Cardiac septum (tissue), 1 donor: ENCODE measurements around the gene PKD1. TPM values are rescaled to one million over a fixed set of nuclear protein-coding genes. Genes with fewer than 3 reads are reported as not detected.

Experiments used
- DNase-seq: peaks from one replicate; pipeline ENCODE4 v3.0.0-alpha.2; 2020; ENCODE audit warnings: low spot score
- intact Hi-C: fragments of 100-400 bp; cut with DNase I; formaldehyde crosslinking; loops from one replicate; pipeline ENCODE4 v1.14.0; 2022
- total RNA-seq: library from RNA; stranded (reverse); fragmentation: NEBNext Ultra II Directional; extraction: Animal tissue kit (Norgen Biotek cat#: 25700); gene quantifications from one replicate; pipeline ENCODE4 v1.2.1, GENCODE V29; 2021
- donor health status: DM: no; HTN: no; CAD: no.

The PKD1 gene
- total RNA-seq, 1 donor from 2014 or later, result 178 TPM

GRCh38 chr16:2095315-2095853 lies 40.3 kb downstream of the PKD1 start:
- intact Hi-C loops, result no loop called here

GRCh38 chr16:2093793-2094192 lies 41.9 kb downstream of the PKD1 start:
- no peak for DNase-seq
- intact Hi-C loops, result no loop called here

More at GRCh38 chr16:2095315-2095853, 40.3 kb downstream of the PKD1 start:
- DNase-seq, result no peak

- DNase-seq, result no peak
- intact Hi-C loops, result no loop called here
These were observed 42.8 kb downstream of the PKD1 start for GRCh38 chr16:2092866-2093265.

- no peak for DNase-seq
- intact Hi-C loops, result no loop called here
These were observed 43.5 kb downstream of the PKD1 start for GRCh38 chr16:2092256-2092620.

- no peak for DNase-seq
- intact Hi-C loops, result no loop called here
These were observed 44.0 kb downstream of the PKD1 start for GRCh38 chr16:2091547-2092255.

GRCh38 chr16:2090777-2091546 lies 44.7 kb downstream of the PKD1 start:
- intact Hi-C loops, result no loop called here
- DNase-seq, result no peak

- intact Hi-C loops, result no loop called here
- no peak for DNase-seq
These were observed 45.3 kb downstream of the PKD1 start for GRCh38 chr16:2090481-2090776.

- intact Hi-C loops, result no loop called here
- no peak for DNase-seq
These were observed 45.8 kb downstream of the PKD1 start for GRCh38 chr16:2089706-2090480.

GRCh38 chr16:2088759-2089358 lies 46.8 kb downstream of the PKD1 start:
- no peak for DNase-seq
- intact Hi-C loops, result no loop called here

- intact Hi-C loops, result no loop called here
- DNase-seq, result no peak
These were observed 47.7 kb downstream of the PKD1 start for GRCh38 chr16:2087748-2088631.

GRCh38 chr16:2086812-2087747 lies 48.6 kb downstream of the PKD1 start:
- no peak for DNase-seq
- intact Hi-C loops, result no loop called here

GRCh38 chr16:2086106-2086742 lies 49.5 kb downstream of the PKD1 start:
- no peak for DNase-seq
- intact Hi-C loops, result no loop called here

GRCh38 chr16:2085669-2086068 lies 50.0 kb downstream of the PKD1 start:
- no peak for DNase-seq
- intact Hi-C loops, result no loop called here

GRCh38 chr16:2084895-2085625 lies 50.6 kb downstream of the PKD1 start:
- intact Hi-C loops, result loop anchor here (5.0 kb wide), 1 partner anchor 63 kb away; no protein-coding TSS in a partner anchor

GRCh38 chr16:2083876-2084780 lies 51.6 kb downstream of the PKD1 start:
- no peak for DNase-seq
- intact Hi-C loops, result loop anchor here (5.0 kb wide), 1 partner anchor 62 kb away; no protein-coding TSS in a partner anchor

More at GRCh38 chr16:2084895-2085625, 50.6 kb downstream of the PKD1 start:
- no peak for DNase-seq

GRCh38 chr16:2083409-2083808 lies 52.3 kb downstream of the PKD1 start:
- intact Hi-C loops, result loop anchor here (5.0 kb wide), 1 partner anchor 61 kb away; no protein-coding TSS in a partner anchor
- DNase-seq, result no peak
